ENCODE measurements around the gene TTC27. TPM values are rescaled to one million over a fixed set of nuclear protein-coding genes. Genes with fewer than 3 reads are reported as not detected.
A peak's percentile ranks its signal among the peaks of the same experiment; 100 is the strongest.

The TTC27 gene
- polyA plus RNA-seq, 3 donors, result 4.0 to 4.8 (median 4.4) TPM

GRCh38 chr2:32641180-32641579 lies 13.3 kb downstream of the TTC27 start:
- intact Hi-C loops (cut with micrococcal nuclease), result no loop called here
- WGBS (ENCODE audit: insufficient coverage), result 100% methylated on average over 3 of the region's 5 CpGs
- TF ChIP-seq, protein P1, sequence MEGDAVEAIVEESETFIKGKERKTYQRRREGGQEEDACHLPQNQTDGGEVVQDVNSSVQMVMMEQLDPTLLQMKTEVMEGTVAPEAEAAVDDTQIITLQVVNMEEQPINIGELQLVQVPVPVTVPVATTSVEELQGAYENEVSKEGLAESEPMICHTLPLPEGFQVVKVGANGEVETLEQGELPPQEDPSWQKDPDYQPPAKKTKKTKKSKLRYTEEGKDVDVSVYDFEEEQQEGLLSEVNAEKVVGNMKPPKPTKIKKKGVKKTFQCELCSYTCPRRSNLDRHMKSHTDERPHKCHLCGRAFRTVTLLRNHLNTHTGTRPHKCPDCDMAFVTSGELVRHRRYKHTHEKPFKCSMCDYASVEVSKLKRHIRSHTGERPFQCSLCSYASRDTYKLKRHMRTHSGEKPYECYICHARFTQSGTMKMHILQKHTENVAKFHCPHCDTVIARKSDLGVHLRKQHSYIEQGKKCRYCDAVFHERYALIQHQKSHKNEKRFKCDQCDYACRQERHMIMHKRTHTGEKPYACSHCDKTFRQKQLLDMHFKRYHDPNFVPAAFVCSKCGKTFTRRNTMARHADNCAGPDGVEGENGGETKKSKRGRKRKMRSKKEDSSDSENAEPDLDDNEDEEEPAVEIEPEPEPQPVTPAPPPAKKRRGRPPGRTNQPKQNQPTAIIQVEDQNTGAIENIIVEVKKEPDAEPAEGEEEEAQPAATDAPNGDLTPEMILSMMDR (IDR thresholded peaks at IDR 0.05), result no peak

DNA sequence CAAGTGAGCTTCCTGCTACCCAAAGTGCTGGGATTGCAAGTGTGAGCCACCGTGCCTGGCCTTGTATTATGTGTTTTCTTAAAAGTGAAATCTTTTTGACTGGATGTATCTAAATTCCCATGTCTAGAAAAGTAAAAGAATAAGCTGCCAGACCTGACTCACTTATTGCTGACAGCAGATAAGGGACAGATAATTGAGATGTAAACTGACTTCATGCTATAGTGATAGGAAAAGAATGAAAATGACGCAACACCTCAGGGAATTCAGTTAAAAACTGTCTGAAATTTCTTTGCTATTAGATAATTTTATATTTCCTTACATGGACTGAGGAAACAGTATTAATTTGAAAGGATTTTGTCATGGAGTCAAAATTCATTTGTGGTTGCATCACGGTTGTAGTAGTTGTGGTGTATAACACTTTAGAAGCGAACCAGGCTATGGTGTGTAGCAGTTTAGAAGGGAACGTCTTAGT lies 19.4 kb downstream of the TTC27 start:
- Mint-ChIP-seq H3K9me3 (no peaks in the 10 kb centered on the region), H3K36me3 (peaks cover 49 to 71% of the 10 kb centered on the region in 2 donors), H3K27ac (peak overlapping the region in 1 of 7 donors; percentile 26), H3K4me1 (no peaks in the 10 kb centered on the region), H3K4me3 (no peak overlapping the region), H3K27me3 (ENCODE audit: low read depth in 3 of 3) (no peaks in the 10 kb centered on the region)
- TF ChIP-seq, protein P1 (IDR thresholded peaks at IDR 0.05), result no peak
- Histone ChIP-seq H3K9me3 (replicated peaks in 1 of 2; ENCODE audit: control insufficient read depth in 1 of 2, insufficient read depth in 1 of 2, low read length in 2 of 2) (no peaks in the 10 kb centered on the region), H2AFZ (ENCODE audit: insufficient read depth, low read depth, low read length, poor library complexity, severe bottlenecking) (no peak overlapping the region), H3K27ac (ENCODE audit: low read depth in 1 of 2, low read length in 2 of 2) (no peak overlapping the region), H3K27me3 (ENCODE audit: control insufficient read depth in 2 of 2, insufficient read depth in 2 of 2, low read length in 2 of 2) (no peaks in the 10 kb centered on the region), H3K9ac (ENCODE audit: insufficient read depth, low read length, poor library complexity, severe bottlenecking) (no peak overlapping the region), H4K20me1 (ENCODE audit: insufficient read depth, low read length) (no peaks in the 10 kb centered on the region), H3K79me2 (ENCODE audit: insufficient read depth, low read length) (no peaks in the 10 kb centered on the region), H3K4me2 (replicated peaks; ENCODE audit: extremely low read depth, low read length, poor library complexity, severe bottlenecking) (no peak overlapping the region), H3K4me1 (ENCODE audit: control insufficient read depth in 1 of 2, insufficient read depth in 2 of 2, low read length in 2 of 2) (no peaks in the 10 kb centered on the region), H3K36me3 (replicated peaks in 1 of 2; ENCODE audit: control insufficient read depth in 1 of 2, insufficient read depth in 2 of 2, low read length in 2 of 2) (peaks cover 34 to 74% of the 10 kb centered on the region in 2 donors), H3K4me3 (replicated peaks in 1 of 3; ENCODE audit: low read depth in 2 of 3, low read length in 3 of 3) (no peak overlapping the region)
- 100% methylated on average over 3 of the region's 5 CpGs for WGBS (ENCODE audit: insufficient coverage)
- intact Hi-C loops (cut with micrococcal nuclease), result no loop called here
- no peak for DNase-seq

More at GRCh38 chr2:32641180-32641579, 13.3 kb downstream of the TTC27 start:
- H3K27ac ChIP-seq (ENCODE audit: low read depth in 1 of 2, low read length in 2 of 2), result no peak overlapping the region
- no peak overlapping the region for H3K4me3 ChIP-seq (replicated peaks in 1 of 3; ENCODE audit: low read depth in 2 of 3, low read length in 3 of 3)
- H3K27me3 ChIP-seq (ENCODE audit: control insufficient read depth in 2 of 2, insufficient read depth in 2 of 2, low read length in 2 of 2), result no peaks in the 10 kb centered on the region
- H3K4me1 ChIP-seq (ENCODE audit: control insufficient read depth in 1 of 2, insufficient read depth in 2 of 2, low read length in 2 of 2), result no peaks in the 10 kb centered on the region
- H3K79me2 ChIP-seq (ENCODE audit: insufficient read depth, low read length), result no peaks in the 10 kb centered on the region
- Mint-ChIP-seq H3K9me3 (no peaks in the 10 kb centered on the region), H3K4me3 (no peak overlapping the region), H3K36me3 (peaks cover 50 to 75% of the 10 kb centered on the region in 2 donors), H3K27me3 (ENCODE audit: low read depth in 3 of 3) (peaks cover 0 to 2% (median 0%) of the 10 kb centered on the region in 3 donors), H3K27ac (no peak overlapping the region), H3K4me1 (no peaks in the 10 kb centered on the region)
- H3K4me2 ChIP-seq (replicated peaks; ENCODE audit: extremely low read depth, low read length, poor library complexity, severe bottlenecking), result no peak overlapping the region
- no peak overlapping the region for H2AFZ ChIP-seq (ENCODE audit: insufficient read depth, low read depth, low read length, poor library complexity, severe bottlenecking)
- no peaks in the 10 kb centered on the region for H4K20me1 ChIP-seq (ENCODE audit: insufficient read depth, low read length)
- peaks cover 43 to 70% of the 10 kb centered on the region in 2 donors for H3K36me3 ChIP-seq (replicated peaks in 1 of 2; ENCODE audit: control insufficient read depth in 1 of 2, insufficient read depth in 2 of 2, low read length in 2 of 2)
- no peak overlapping the region for H3K9ac ChIP-seq (ENCODE audit: insufficient read depth, low read length, poor library complexity, severe bottlenecking)
- DNase-seq, result no peak
- H3K9me3 ChIP-seq (replicated peaks in 1 of 2; ENCODE audit: control insufficient read depth in 1 of 2, insufficient read depth in 1 of 2, low read length in 2 of 2), result no peaks in the 10 kb centered on the region
